Kidney (tissue), 14 donors: ENCODE results near the gene PDGFRB. TPM values are rescaled to one million over a fixed set of nuclear protein-coding genes. Genes with fewer than 3 reads are reported as not detected.

Experiments used
- DNase-seq, 5 donors: peaks; one replicate each; pipeline ENCODE4 v3.0.0-alpha.2; 2013 to 2020
- FAIRE-seq: peaks from 2 replicates; lab custom pipeline; 2012; peaks lifted over from hg19 to GRCh38; lab: Jason Lieb, UNC
- H3K27ac ChIP-seq, 2 donors: one replicate each; pipeline ENCODE4 v1.7.0; 2013; ENCODE audit warnings: low read depth in 2 of 2, low read length in 2 of 2, inconsistent platforms in 1 of 2
- H3K27me3 ChIP-seq: one replicate; pipeline ENCODE4 v1.7.1; 2013; ENCODE audit warnings: low read length, inconsistent platforms; ENCODE audit not compliant: control insufficient read depth, insufficient read depth
- H3K36me3 ChIP-seq, 3 donors: one replicate each; pipeline versions ENCODE4 v1.7.0 to v1.7.1; 2013; ENCODE audit warnings: low read length in 3 of 3, control low read depth in 1 of 3, inconsistent platforms in 1 of 3; ENCODE audit not compliant: insufficient read depth in 3 of 3, control insufficient read depth in 2 of 3
- H3K4me1 ChIP-seq, 3 donors: one replicate each; pipeline versions ENCODE4 v1.7.0 to v1.7.1; 2013; ENCODE audit warnings: low read length in 3 of 3, inconsistent platforms in 1 of 3, low read depth in 1 of 3; ENCODE audit not compliant: control insufficient read depth in 2 of 3, insufficient read depth in 2 of 3
- H3K4me3 ChIP-seq, 3 donors: one replicate each; pipeline versions ENCODE4 v1.7.0 to v1.8.1; 2013; ENCODE audit warnings: low read length in 3 of 3, control low read depth in 1 of 3, inconsistent platforms in 1 of 3
- H3K9ac ChIP-seq, 3 donors: one replicate each; pipeline versions ENCODE4 v1.7.0 to v1.7.1; 2013; ENCODE audit warnings: low read length in 3 of 3, control low read depth in 1 of 3, inconsistent platforms in 1 of 3
- H3K9me3 ChIP-seq, 3 donors: one replicate each; pipeline versions ENCODE4 v1.7.0 to v1.7.1; 2013; ENCODE audit warnings: low read length in 3 of 3, control low read depth in 1 of 3, inconsistent platforms in 1 of 3; ENCODE audit not compliant: control insufficient read depth in 2 of 3, insufficient read depth in 1 of 3
- intact Hi-C: fragments of 100-400 bp; cut with DNase I; formaldehyde crosslinking; loops from one replicate; pipeline ENCODE4 v1.11.1; 2022
- polyA plus RNA-seq: library from polyadenylated mRNA; stranded (reverse); fragments of 350-450 nt; fragmentation: Illumina TruSeq; extraction: RNeasy Lipid Tissue Mini Kit (QIAGEN cat#74804); gene quantifications from one replicate; pipeline ENCODE4 v1.2.3, GENCODE V29; 2014; ENCODE audit warnings: low read depth, low replicate concordance; ENCODE audit not compliant: insufficient read depth
- total RNA-seq: library from RNA; stranded (reverse); fragmentation: NEBNext Ultra II Directional; extraction: Animal tissue kit (Norgen Biotek cat#: 25700); gene quantifications from one replicate; pipeline ENCODE4 v1.2.1, GENCODE V29; 2021
- TF ChIP-seq, protein P1 (sequence below): IDR thresholded peaks from 3 replicates; pipeline ENCODE4 v1.5.1; 2012; ENCODE audit warnings: mild to moderate bottlenecking, moderate library complexity, borderline replicate concordance; ENCODE audit not compliant: insufficient read depth; ENCODE audit errors: extremely low read depth
- donor health status: control.
- donor health status: control.
- donor health status: control.
- donor health status: control.
- donor health status: control.
- donor health status: DM: yes; HTN: yes; CAD: no.
- donor health status: Normal renal cell carcinoma (clear cell type).

The PDGFRB gene
- total and polyA plus RNA-seq, 2 donors from 2014 or later, result 50.4 to 104 TPM

DNA sequence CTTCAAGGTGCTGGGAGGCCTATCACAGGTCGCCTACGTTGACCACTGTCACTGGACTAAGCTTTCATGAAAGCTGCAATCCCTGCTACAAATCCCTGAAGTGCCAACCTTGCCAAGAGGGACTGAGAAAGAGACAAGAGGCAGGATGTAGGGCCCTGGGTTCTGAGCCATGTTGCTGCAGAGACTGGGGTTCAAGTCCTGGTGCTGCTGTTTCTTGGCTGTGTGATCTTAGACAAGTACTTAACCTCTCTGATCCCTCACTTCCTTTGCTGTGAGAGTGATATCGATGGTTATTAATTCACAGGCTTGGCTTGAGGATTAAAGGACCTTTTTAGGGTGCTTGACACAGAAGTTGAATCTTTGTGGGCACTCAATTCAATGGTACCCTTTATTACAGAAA is 84.8 kb downstream of the PDGFRB start:
- intact Hi-C loops, result no loop called here
- FAIRE-seq, result no peak

GRCh38 chr5:150069672-150070627 is 85.7 kb downstream of the PDGFRB start:
- Histone ChIP-seq H3K36me3 (no peaks in the 10 kb centered on the region), H3K27ac (no peak overlapping the region), H3K27me3 (no peaks in the 10 kb centered on the region), H3K9ac (no peak overlapping the region), H3K4me3 (no peak overlapping the region), H3K4me1 (peaks cover 0 to 2% (median 0%) of the 10 kb centered on the region in 3 donors), H3K9me3 (no peaks in the 10 kb centered on the region)
- intact Hi-C loops, result no loop called here
- TF ChIP-seq, protein P1, sequence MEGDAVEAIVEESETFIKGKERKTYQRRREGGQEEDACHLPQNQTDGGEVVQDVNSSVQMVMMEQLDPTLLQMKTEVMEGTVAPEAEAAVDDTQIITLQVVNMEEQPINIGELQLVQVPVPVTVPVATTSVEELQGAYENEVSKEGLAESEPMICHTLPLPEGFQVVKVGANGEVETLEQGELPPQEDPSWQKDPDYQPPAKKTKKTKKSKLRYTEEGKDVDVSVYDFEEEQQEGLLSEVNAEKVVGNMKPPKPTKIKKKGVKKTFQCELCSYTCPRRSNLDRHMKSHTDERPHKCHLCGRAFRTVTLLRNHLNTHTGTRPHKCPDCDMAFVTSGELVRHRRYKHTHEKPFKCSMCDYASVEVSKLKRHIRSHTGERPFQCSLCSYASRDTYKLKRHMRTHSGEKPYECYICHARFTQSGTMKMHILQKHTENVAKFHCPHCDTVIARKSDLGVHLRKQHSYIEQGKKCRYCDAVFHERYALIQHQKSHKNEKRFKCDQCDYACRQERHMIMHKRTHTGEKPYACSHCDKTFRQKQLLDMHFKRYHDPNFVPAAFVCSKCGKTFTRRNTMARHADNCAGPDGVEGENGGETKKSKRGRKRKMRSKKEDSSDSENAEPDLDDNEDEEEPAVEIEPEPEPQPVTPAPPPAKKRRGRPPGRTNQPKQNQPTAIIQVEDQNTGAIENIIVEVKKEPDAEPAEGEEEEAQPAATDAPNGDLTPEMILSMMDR, result no peak
- FAIRE-seq (no peak), DNase-seq (peak in 1 of 5 donors; percentile 20)

More for the DNA sequence above, 84.8 kb downstream of the PDGFRB start:
- TF ChIP-seq, protein P1, result no peak
- Histone ChIP-seq H3K9me3 (no peaks in the 10 kb centered on the region), H3K4me1 (peaks cover 0 to 2% (median 0%) of the 10 kb centered on the region in 3 donors), H3K36me3 (no peaks in the 10 kb centered on the region), H3K4me3 (no peak overlapping the region), H3K9ac (no peak overlapping the region), H3K27me3 (no peaks in the 10 kb centered on the region), H3K27ac (no peak overlapping the region)
- DNase-seq, result no peak

DNA sequence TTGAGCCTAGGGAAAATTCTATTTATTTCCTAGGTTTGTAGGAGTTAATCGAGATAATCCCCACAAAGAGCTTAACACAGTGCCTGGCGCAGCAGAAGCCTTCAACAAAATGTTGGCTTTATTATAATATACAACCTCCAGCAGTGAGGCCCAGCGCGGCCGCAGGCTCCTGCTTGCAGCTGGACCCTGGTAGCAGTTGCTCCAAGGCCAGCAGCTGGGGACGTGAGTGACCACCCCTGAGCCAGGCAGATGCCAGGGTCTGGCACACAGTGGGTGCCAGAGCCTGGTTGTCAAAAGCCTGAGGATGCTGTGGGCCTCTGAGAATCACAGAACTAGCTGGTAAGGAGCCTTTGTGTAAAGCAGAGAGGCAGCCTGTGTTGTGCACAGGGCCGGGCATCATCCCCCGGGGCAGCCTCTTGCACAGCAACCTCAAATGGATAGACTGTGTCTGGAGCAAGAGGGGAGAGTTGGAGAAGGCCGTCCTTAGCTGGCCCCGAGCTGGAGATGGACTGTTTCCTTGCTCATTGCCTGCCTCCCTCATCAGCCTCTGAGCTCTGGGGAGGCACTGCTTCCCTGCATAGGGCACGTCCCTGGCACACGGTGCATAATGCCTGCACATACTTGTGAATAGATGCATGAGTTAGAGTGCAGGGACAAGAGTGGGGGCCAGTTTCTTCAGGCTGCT is 86.5 kb downstream of the PDGFRB start:
- Histone ChIP-seq H3K4me3 (no peak overlapping the region), H3K9me3 (no peaks in the 10 kb centered on the region), H3K36me3 (no peaks in the 10 kb centered on the region), H3K4me1 (peaks cover 0 to 2% (median 0%) of the 10 kb centered on the region in 3 donors), H3K9ac (no peak overlapping the region), H3K27me3 (no peaks in the 10 kb centered on the region), H3K27ac (no peak overlapping the region)
- intact Hi-C loops, result no loop called here
- DNase-seq (no peak), FAIRE-seq (no peak)
- TF ChIP-seq, protein P1, result no peak
